ENCODE results near the gene RHOU. TPM values are rescaled to one million over a fixed set of nuclear protein-coding genes. Genes with fewer than 3 reads are reported as not detected.

RHOU gene
- total and polyA plus RNA-seq, 2 of the 13 experiments (the other 11 are each of a cell fraction or from before 2014, with no cell fraction given): 11.9 to 18.5 TPM

DNA sequence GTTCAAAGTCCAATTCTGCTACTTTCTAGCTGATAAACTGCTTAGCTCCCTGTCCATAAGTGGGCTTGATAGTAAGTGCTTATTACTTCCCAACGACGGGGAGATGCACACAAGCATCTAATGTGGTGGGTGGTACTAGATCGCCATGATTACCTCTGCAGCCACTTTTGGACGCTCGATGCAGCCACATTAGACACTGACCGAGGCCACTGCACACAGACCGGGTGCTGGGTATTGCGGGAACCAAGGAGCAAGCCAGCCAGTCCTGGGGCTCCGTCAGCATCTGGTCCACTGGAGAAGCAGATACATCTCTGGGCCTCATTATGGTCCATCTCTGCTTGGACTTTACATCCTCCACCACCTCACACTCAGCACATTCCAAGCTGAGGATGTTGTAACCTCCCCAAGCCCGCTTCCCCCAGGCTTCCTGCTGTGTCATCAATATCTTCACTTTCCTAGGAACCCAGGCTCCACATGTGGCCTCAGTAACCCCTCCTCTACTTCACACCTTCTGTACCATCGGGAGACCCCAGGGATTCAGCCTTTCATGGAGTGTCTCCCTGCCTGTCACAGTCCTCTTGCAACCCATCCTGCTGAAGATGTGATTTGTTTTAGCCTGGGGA, 48.2 kb downstream of the RHOU start (continued):
- no peak for TF ChIP-seq ZNF276 (CRISPR knock-in tag; IDR thresholded peaks at IDR 0.05; ENCODE audit: low read depth)
- TF ChIP-seq BRD4 (CRISPR knock-in tag; IDR thresholded peaks at IDR 0.05): no peak
- TF ChIP-seq, protein P1, sequence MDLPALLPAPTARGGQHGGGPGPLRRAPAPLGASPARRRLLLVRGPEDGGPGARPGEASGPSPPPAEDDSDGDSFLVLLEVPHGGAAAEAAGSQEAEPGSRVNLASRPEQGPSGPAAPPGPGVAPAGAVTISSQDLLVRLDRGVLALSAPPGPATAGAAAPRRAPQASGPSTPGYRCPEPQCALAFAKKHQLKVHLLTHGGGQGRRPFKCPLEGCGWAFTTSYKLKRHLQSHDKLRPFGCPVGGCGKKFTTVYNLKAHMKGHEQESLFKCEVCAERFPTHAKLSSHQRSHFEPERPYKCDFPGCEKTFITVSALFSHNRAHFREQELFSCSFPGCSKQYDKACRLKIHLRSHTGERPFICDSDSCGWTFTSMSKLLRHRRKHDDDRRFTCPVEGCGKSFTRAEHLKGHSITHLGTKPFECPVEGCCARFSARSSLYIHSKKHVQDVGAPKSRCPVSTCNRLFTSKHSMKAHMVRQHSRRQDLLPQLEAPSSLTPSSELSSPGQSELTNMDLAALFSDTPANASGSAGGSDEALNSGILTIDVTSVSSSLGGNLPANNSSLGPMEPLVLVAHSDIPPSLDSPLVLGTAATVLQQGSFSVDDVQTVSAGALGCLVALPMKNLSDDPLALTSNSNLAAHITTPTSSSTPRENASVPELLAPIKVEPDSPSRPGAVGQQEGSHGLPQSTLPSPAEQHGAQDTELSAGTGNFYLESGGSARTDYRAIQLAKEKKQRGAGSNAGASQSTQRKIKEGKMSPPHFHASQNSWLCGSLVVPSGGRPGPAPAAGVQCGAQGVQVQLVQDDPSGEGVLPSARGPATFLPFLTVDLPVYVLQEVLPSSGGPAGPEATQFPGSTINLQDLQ (CRISPR knock-in tag; IDR thresholded peaks at IDR 0.05): no peak
- TF ChIP-seq KDM2A (CRISPR knock-in tag; IDR thresholded peaks at IDR 0.05; ENCODE audit: borderline replicate concordance, low read depth): no peak
- no peak for TF ChIP-seq ZNF792 (CRISPR knock-in tag; IDR thresholded peaks at IDR 0.05)
- TF ChIP-seq ZNF761 (CRISPR knock-in tag; conservative IDR thresholded peaks at IDR 0.05): no peak
- no peak for TF ChIP-seq SSRP1 (CRISPR knock-in tag; IDR thresholded peaks at IDR 0.05)
- TF ChIP-seq ZNF605 (CRISPR knock-in tag; IDR thresholded peaks at IDR 0.05): no peak
- TF ChIP-seq MYNN (CRISPR knock-in tag; IDR thresholded peaks at IDR 0.05; ENCODE audit: low read depth): no peak
- TF ChIP-seq NR2C2 (CRISPR knock-in tag; IDR thresholded peaks at IDR 0.05; ENCODE audit: borderline replicate concordance): no peak
- no peak for TF ChIP-seq ZBTB42 (CRISPR knock-in tag; IDR thresholded peaks at IDR 0.05)
- no peak for TF ChIP-seq ZNF337 (CRISPR knock-in tag; IDR thresholded peaks at IDR 0.05; ENCODE audit: borderline replicate concordance, low read depth)
- no peak for TF ChIP-seq IRX3 (CRISPR knock-in tag; IDR thresholded peaks at IDR 0.05; ENCODE audit: borderline replicate concordance, low read depth)
- no peak for TF ChIP-seq SALL2 (CRISPR knock-in tag; IDR thresholded peaks at IDR 0.05)
- TF ChIP-seq, protein P2, sequence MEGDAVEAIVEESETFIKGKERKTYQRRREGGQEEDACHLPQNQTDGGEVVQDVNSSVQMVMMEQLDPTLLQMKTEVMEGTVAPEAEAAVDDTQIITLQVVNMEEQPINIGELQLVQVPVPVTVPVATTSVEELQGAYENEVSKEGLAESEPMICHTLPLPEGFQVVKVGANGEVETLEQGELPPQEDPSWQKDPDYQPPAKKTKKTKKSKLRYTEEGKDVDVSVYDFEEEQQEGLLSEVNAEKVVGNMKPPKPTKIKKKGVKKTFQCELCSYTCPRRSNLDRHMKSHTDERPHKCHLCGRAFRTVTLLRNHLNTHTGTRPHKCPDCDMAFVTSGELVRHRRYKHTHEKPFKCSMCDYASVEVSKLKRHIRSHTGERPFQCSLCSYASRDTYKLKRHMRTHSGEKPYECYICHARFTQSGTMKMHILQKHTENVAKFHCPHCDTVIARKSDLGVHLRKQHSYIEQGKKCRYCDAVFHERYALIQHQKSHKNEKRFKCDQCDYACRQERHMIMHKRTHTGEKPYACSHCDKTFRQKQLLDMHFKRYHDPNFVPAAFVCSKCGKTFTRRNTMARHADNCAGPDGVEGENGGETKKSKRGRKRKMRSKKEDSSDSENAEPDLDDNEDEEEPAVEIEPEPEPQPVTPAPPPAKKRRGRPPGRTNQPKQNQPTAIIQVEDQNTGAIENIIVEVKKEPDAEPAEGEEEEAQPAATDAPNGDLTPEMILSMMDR (CRISPR knock-in tag; IDR thresholded peaks at IDR 0.05): no peak
- TF ChIP-seq TARDBP (CRISPR knock-in tag; IDR thresholded peaks at IDR 0.05): no peak
- TF ChIP-seq THRA (CRISPR knock-in tag; IDR thresholded peaks at IDR 0.05; ENCODE audit: borderline replicate concordance): no peak
- no peak for TF ChIP-seq ZNF710 (CRISPR knock-in tag; IDR thresholded peaks at IDR 0.05; ENCODE audit: borderline replicate concordance)
- TF ChIP-seq GTF2F1 (IDR thresholded peaks at IDR 0.05; ENCODE audit: low read length): no peak
- no peak for TF ChIP-seq ZNF660 (CRISPR knock-in tag; IDR thresholded peaks at IDR 0.05; ENCODE audit: borderline replicate concordance, low read depth)
- TF ChIP-seq HMGA1 (CRISPR knock-in tag; conservative IDR thresholded peaks at IDR 0.05): no peak

Data from HepG2 (cell line).